ENCODE measurements around the gene UBE2Z.

Gene UBE2Z

GRCh38 chr17:48961516-48962233, 53.5 kb downstream of the UBE2Z start:
- DNase-seq: no peak

GRCh38 chr17:48970224-48970623, 62.0 kb downstream of the UBE2Z start:
- DNase-seq: no peak

GRCh38 chr17:48970865-48971687, 62.9 kb downstream of the UBE2Z start:
- no peak for DNase-seq

GRCh38 chr17:48972749-48973097, 64.5 kb downstream of the UBE2Z start:
- DNase-seq: no peak

- no peak for DNase-seq
Measured at GRCh38 chr17:48973806-48974205, 65.6 kb downstream of the UBE2Z start.

Measured in stimulated activated CD4-positive, alpha-beta T cell treated with anti-CD3 and anti-CD28 coated beads, Interleukin-4, amount 100 ng/mL, for 24 hours (primary cell).